Activated naive CD4-positive, alpha-beta T cell treated with Interleukin-2 at 50 U/mL for 16 hours (primary cell): ENCODE measurements around the gene KRTAP10-8.
"Not testable (repeated sequence)": the region's sequence is repeated elsewhere in the genome, so short reads cannot be mapped to it uniquely, and the experiment has no call there.

Experiments
- DNase-seq: peaks from one replicate; pipeline ENCODE4 v3.0.0-alpha.2; 2020

The KRTAP10-8 gene

GRCh38 chr21:44647222-44647552 is 35.3 kb downstream of the KRTAP10-8 start:
- DNase-seq = no peak

- no peak for DNase-seq
Observed at GRCh38 chr21:44648557-44649311, 36.9 kb downstream of the KRTAP10-8 start.

GRCh38 chr21:44649521-44650100 is 37.7 kb downstream of the KRTAP10-8 start:
- no peak for DNase-seq

- no peak for DNase-seq
Observed at GRCh38 chr21:44650265-44650972, 38.5 kb downstream of the KRTAP10-8 start.

GRCh38 chr21:44650973-44651675 is 39.2 kb downstream of the KRTAP10-8 start:
- no peak for DNase-seq

GRCh38 chr21:44653123-44653522 is 41.2 kb downstream of the KRTAP10-8 start:
- DNase-seq = no peak

- DNase-seq = peak; percentile 47
Observed at GRCh38 chr21:44653656-44654575, 42.0 kb downstream of the KRTAP10-8 start.

- no peak for DNase-seq
Observed at GRCh38 chr21:44654576-44655175, 42.8 kb downstream of the KRTAP10-8 start, which contains the start of gene KRTAP12-4. Gene KRTAP12-4 (minus strand): TSS chr21:44654659. CDS start chr21:44654614, 45 bp downstream.

- no peak for DNase-seq
Observed at GRCh38 chr21:44656868-44657267, 45.0 kb downstream of the KRTAP10-8 start.

- DNase-seq = peak; percentile 33
Observed at GRCh38 chr21:44657635-44658540, 46.0 kb downstream of the KRTAP10-8 start, which contains the start of gene KRTAP12-3. Gene KRTAP12-3 (plus strand): TSS chr21:44657932. CDS start chr21:44657980, 48 bp downstream.

GRCh38 chr21:44658541-44658910 is 46.6 kb downstream of the KRTAP10-8 start:
- no peak for DNase-seq

GRCh38 chr21:44658913-44659595 is 47.2 kb downstream of the KRTAP10-8 start:
- no peak for DNase-seq

- DNase-seq = not testable (repeated sequence)
Observed at GRCh38 chr21:44661567-44661966, 49.7 kb downstream of the KRTAP10-8 start.
